ENCODE results near the gene ARL13B.

GRCh38 chr3:94065122-94065521 is 85.2 kb downstream of the ARL13B start:
- TF ChIP-seq GATA2 (IDR thresholded peaks at IDR 0.05; ENCODE audit: low read depth, low read length) (no peak), GATA3 (IDR thresholded peaks at IDR 0.05; ENCODE audit: low read depth, low read length) (no peak)

All from SH-SY5Y (cell line).